Activated CD8-positive, alpha-beta memory T cell treated with anti-CD3 and anti-CD28 coated beads for 24 hours (primary cell): Measurements from ENCODE around the gene RNF167.

Source experiments
- DNase-seq: peaks from one replicate; pipeline ENCODE4 v3.0.0-alpha.2; 2020

RNF167 gene

DNA sequence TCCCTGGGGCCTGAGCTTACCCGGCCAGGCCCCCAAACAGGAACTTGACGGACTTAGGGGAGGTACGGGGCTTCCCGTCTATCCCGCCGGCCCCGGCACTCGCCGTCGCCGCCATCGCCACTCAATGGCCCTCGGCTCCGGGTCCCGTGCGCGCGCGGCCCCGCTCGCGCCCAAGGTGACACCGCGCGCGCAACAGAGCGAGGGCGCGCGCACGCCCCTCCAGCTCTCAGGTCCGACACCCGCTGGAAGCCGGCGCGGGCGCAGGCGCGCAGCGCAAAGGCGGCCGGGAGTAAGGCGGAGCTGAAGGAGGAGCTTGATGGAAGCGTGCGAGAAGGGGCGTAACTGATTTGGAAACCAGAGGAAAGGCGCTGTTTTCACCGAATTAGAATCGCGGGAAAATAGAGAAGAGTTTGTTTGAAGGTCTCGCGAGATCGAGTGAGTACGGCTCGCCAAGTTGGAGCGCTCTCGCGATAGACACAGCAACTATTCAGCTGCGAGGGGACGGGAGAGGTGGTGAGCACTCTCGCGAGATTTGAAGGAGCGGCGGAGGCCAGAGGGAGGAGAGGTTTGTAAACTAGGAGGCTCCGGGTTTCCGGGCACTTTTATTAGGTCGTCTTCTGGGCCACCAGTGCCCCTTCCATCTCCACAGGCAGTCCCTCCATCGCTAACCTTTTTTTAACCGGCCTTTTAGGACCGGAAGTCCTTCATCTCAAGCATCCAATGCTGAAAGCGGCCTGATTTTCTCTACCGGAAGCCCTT lies at the start of gene RNF167, which contains the start of gene SLC25A11:
Gene RNF167, plus strand, starts transcription at position 473 of the 759 bp plus-strand sequence. CDS start 642 bp downstream, outside the sequence.
Gene SLC25A11, minus strand, starts transcription at position 251 of the 759 bp plus-strand sequence. Its CDS starts 136 bp downstream, at position 115.
- DNase-seq, result peak; percentile 96

DNA sequence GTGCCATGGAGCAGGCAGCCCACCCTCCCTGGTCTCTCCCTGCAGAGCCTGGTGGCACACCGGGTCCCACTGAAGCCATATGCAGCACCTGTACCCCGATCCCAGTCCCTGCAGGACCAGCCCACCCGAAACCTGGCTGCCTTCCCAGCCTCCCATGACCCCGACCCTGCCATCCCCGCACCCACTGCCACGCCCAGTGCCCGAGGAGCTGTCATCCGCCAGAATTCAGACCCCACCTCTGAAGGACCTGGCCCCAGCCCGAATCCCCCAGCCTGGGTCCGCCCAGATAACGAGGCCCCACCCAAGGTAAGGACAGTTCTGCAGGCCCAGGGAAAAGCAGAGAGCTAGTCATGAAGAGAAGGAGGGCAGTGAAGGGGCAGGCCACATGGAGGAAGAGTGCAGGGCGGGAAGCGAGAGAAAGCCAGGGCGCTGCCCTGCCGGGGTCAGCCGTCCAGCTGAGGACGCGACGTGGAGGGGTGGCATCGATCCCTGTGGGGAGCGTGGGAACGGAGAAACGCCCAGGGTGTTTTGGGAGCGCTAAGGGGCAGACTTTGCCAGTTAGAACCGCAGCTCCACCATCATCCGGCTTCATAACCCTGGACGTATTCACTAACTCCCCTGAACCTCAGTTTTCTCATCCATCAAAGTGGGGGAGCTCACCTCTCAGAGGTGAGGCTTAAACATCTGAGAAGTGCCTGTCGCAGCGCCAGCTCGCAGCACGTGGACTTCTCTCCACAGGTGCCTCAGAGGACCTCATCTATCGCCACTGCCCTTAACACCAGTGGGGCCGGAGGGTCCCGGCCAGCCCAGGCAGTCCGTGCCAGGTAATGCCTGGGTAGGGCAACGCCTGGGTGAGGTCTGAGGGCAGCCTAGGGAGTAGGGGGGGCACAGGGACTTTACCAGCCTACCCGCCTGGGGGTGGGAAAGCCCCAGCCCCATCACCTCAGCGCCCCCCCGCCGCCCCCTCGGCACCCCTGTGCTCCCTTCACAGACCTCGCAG lies 48.4 kb upstream of the RNF167 start:
- no peak for DNase-seq

DNA sequence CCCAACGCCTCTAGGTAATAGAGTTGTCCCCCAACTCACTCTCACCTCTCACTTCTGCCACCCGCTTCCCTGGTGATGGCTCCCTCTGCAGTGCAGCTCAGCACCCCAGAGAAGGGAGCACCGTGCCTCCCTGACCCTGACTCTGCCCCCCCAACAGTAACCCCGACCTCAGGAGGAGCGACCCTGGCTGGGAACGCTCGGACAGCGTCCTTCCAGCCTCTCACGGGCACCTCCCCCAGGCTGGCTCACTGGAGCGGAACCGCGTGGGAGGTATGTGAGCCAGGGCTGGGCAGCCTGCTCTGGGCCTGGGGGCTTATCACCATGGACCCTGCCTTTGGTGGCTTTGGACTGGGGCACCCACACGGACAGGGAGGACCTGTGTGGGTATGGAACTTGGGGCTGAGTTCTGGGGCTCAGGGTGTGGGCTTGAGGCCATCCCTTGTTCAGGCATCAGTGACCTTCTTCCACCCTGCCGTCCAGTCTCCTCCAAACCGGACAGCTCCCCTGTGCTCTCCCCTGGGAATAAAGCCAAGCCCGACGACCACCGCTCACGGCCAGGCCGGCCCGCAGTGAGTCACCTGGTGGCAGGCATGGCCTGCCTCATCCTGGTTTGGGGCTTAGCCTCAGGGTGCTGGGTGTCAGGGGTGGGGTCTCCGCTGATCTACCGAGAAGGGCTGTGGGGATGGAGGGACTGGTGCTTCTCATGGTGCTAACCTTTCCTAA lies 47.4 kb upstream of the RNF167 start:
- DNase-seq, result no peak

DNA sequence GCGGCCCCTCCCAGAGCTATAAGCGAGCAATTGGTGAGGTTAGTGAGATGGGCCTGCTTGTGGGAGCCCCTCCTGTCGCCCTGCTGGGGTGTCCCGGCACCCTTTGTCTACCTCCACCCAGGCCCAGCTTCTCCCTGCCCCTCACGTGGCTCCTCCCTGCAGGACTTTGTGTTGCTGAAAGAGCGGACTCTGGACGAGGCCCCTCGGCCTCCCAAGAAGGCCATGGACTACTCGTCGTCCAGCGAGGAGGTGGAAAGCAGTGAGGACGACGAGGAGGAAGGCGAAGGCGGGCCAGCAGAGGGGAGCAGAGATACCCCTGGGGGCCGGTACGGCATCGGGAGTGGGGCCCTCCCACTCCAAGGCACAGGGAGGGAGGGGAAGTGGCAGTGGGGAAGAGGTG lies 46.8 kb upstream of the RNF167 start:
- DNase-seq, result no peak

DNA sequence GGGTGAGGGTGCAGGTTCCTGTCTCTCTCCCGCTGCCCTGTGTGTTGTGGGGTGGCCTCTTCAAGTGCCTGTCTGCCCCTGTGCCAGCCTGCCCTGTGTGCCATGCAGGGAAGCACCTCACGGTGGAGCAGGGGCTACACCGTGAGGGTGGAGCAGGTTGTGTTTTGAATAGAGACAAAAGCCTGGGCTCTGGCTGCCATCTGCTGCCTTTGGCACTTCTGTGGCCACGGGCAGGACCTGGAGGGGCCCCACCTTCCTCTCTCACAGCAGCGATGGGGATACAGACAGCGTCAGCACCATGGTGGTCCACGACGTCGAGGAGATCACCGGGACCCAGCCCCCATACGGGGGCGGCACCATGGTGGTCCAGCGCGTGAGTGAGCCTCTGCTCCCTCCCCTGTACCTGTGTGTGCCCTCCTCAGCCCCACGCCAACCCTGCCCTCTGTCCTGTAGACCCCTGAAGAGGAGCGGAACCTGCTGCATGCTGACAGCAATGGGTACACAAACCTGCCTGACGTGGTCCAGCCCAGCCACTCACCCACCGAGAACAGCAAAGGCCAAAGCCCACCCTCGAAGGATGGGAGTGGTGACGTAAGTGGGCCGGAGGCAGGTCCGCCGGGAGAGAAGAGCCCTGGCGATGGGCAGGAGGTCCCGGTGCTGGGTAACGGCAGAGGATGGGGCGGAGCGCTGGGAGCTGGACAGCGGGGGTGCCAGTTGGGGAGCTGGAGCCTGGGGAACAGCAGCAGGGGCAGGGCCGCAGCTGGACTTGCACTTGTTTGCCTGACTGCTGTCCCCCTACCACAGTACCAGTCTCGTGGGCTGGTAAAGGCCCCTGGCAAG lies 46.1 kb upstream of the RNF167 start:
- no peak for DNase-seq

DNA sequence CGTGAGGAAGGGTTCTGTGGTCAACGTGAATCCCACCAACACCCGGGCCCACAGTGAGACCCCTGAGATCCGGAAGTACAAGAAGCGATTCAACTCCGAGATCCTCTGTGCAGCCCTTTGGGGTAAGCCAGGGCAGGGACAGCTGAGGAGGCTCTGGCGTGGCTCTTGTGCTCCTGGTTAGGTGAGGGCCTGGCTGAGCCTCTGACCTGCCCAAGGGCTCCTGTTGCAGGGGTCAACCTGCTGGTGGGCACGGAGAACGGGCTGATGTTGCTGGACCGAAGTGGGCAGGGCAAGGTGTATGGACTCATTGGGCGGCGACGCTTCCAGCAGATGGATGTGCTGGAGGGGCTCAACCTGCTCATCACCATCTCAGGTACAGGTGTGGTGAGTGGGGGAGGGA lies 44.9 kb upstream of the RNF167 start:
- DNase-seq, result no peak

DNA sequence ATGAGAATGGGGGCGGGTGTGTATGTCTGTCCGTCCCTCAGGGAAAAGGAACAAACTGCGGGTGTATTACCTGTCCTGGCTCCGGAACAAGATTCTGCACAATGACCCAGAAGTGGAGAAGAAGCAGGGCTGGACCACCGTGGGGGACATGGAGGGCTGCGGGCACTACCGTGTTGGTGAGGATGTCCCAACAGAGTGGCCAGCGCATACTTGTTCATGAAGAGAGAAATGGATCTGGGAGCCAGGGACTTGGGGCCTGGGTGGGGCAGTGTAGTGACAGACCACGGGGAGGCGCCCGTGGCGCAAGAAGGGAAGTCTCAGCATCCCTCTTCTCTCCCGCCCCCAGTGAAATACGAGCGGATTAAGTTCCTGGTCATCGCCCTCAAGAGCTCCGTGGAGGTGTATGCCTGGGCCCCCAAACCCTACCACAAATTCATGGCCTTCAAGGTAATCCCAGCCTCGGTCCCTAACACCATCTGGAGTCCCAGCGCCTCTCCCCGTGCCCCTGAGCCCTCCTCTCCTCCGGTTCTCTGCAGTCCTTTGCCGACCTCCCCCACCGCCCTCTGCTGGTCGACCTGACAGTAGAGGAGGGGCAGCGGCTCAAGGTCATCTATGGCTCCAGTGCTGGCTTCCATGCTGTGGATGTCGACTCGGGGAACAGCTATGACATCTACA lies 44.3 kb upstream of the RNF167 start:
- no peak for DNase-seq

DNA sequence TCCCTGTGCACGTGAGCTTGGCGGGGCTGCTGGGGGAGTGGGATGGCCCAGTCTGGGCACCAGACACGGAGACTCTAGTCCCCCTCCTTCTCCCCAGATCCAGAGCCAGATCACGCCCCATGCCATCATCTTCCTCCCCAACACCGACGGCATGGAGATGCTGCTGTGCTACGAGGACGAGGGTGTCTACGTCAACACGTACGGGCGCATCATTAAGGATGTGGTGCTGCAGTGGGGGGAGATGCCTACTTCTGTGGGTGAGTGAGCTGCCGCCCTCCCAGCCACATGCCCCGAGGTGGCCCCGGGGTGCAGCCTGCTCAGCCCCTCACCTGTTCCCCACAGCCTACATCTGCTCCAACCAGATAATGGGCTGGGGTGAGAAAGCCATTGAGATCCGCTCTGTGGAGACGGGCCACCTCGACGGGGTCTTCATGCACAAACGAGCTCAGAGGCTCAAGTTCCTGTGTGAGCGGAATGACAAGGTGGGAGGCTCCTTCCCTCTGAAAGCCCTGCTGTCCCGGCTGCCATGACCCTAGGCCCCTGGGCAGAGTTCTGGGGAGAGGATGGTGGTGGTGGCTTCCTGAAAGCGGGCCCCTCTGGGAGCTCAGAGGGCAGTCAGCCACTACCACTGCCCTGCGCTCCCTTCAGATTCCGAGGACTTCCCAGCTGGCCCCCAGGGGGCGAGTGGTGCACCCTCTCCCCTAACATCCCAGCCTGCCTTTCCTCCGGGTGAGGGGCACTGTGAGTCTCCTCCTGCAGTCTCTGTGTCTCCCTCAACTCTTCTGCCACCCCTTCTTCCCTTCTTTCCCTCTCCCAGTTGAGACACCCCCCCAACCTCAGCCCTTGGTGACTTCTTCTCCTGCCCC lies 43.5 kb upstream of the RNF167 start:
- no peak for DNase-seq

DNA sequence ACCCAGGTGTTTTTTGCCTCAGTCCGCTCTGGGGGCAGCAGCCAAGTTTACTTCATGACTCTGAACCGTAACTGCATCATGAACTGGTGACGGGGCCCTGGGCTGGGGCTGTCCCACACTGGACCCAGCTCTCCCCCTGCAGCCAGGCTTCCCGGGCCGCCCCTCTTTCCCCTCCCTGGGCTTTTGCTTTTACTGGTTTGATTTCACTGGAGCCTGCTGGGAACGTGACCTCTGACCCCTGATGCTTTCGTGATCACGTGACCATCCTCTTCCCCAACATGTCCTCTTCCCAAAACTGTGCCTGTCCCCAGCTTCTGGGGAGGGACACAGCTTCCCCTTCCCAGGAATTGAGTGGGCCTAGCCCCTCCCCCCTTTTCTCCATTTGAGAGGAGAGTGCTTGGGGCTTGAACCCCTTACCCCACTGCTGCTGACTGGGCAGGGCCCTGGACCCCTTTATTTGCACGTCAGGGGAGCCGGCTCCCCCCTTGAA lies 42.8 kb upstream of the RNF167 start:
- no peak for DNase-seq

DNA sequence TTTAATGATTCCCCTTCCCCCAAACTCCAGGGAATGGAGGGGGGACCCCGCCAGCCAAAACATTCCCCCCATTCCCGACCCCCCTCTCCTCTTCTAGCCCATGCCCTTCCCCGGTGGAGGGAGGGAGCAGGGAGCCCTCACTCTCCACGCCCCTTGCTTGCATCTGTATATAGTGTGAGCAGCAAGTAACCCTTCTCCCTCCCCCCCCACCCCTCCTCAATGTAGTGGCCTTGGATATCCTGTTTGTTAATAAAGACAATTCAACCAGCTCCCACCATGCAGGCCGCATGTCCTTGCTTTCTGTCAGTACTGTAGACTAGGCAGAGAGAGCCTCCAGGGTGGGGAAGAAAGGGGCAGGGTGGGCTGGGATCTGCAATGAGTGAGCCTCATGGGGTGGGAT lies 42.3 kb upstream of the RNF167 start:
- DNase-seq, result no peak

DNA sequence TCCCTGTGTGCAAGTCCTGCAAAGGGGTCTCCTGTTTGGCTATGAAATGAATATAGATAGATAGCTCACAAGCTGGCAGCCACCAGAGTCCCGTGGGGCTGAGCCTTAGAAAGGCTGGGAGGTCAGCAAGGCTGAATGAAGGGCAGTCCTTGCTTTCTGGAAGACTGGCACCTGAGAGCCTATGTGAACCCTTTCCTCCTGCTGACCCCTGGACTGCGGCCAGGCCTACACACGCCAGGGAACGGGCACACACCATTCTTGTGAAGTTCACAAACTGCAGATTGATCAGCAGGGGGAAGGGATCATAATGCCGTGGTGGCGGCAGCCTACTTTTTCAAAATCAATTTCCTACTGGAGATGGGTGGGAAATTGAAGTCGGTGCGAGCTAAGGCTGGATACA lies 41.7 kb upstream of the RNF167 start:
- DNase-seq, result no peak

DNA sequence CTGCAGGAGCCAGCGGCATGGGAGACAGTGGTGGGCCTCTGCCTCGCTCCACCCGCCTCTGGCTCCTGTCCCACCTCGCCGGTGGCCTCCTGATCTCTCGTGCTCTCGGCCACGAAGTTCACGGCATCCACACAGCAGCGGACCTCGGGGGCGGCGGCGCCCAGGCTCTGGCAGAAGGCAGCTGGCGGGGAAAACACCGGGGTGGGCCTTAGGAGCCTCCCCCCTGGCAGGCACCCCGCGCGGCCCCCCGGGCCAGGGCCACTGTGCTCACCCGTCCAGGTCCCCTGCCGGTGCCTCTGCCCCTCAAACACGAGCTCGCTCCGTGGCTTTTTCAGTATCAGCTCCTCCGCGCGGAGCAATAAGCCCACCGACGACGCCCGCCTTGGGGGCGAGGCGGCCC lies 41.1 kb upstream of the RNF167 start:
- no peak for DNase-seq

DNA sequence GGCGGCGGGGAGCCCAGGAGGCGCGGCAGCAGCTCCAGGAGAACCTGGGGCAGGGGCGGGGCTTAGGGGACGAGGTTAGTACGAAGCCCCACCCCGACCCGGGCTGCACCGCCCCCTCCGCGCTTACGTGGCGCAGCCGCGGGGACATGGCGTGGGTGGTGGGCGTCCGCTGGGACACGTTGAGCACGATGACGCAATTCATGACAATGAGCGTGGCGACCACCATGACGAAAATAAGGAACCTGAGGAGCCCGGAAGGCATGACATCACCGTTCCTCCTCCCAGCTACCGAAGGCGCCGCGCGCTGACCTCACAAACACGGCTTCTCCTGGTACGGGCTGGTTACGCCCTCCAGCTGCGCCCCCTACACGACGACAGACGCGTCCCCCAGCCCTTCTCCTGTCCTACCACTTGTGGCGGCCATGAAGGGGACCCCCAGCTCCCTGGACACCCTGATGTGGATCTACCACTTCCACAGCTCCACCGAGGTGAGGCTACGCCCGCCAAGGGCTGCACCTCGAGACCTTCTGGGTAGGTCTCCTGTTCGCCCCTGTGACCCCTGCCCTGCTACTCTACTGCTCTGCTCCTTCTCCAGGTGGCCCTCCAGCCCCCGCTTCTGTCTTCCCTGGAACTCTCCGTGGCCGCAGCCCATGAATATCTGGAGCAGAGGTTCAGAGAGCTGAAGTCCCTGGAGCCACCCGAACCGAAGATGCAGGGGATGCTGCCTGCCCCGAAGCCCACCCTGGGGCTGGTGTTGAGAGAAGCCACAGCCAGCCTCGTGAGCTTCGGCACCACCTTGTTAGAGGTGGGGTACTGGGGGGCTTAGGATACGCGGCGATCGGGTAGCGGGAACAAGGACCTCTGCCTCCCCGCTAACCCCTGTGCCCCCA lies 40.5 kb upstream of the RNF167 start, which contains the start of gene C17orf107:
Gene C17orf107, plus strand, starts transcription at position 196 of the 890 bp plus-strand sequence. Its CDS starts 227 bp downstream, at position 423.
- DNase-seq, result peak; percentile 99

DNA sequence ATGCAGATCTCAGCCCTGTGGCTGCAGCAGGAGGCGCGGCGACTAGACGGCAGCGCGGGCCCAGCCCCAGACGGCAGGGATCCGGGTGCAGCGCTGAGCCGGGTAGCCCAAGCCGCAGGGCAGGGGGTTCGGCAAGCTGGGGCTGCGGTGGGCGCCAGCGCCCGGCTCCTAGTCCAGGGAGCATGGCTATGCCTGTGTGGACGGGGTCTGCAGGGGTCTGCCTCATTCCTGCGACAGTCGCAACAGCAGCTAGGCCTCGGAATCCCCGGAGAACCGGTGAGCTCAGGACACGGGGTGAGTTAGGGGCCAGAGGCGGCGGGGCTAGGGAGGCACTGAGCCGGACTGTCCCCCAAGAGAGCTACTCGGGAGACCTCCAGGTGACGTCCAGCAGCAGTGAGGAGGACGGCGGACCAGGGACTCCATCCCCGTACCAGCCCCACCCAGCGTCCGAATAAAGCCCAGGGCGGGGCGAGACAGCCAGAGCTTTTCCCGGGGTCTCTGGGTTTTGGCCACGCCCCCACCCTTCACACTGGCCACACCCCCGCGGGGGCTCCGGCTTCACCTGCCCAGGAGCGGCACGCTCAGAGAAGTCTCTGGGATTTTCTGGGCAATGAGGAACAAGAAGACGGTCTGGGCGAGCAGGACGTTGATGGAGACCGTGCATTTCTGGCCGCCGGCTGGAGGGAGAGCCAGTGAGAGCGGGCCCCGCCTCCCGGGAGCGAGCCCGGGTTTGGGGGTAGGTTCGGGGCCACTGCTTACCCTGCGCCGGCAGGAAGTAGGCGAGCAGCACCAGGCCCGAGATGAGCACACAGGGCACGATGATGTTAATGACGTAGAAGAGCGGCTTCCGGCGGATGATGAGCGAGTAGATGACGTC lies 39.6 kb upstream of the RNF167 start:
- DNase-seq, result peak; percentile 75

DNA sequence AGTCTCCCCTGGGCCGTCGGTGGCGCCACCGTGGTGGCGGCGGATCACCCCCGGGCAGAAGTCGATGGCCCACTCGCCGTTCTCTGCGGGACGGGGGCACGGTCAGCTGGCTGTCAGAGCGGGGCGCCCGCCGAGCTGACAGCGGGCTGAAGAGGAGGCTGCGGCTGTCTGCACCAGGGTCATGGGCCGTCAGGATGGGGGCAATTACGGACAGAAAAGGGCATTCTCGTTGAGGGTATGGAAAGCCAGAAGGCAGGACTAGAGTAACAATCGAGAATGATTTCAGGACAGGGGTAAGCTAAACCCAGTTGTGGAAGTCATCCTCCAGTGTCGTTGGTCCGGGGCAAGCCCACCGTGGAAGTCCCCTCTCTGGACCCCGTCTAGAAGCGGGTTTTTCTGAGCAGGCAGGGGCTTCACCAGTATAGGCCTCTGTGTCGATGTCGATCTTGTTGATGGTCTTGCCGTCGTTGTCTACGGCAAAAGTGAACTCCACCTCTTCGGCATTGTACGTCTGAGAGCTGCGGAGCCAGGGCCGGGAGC lies 38.9 kb upstream of the RNF167 start:
- DNase-seq, result peak; percentile 66

DNA sequence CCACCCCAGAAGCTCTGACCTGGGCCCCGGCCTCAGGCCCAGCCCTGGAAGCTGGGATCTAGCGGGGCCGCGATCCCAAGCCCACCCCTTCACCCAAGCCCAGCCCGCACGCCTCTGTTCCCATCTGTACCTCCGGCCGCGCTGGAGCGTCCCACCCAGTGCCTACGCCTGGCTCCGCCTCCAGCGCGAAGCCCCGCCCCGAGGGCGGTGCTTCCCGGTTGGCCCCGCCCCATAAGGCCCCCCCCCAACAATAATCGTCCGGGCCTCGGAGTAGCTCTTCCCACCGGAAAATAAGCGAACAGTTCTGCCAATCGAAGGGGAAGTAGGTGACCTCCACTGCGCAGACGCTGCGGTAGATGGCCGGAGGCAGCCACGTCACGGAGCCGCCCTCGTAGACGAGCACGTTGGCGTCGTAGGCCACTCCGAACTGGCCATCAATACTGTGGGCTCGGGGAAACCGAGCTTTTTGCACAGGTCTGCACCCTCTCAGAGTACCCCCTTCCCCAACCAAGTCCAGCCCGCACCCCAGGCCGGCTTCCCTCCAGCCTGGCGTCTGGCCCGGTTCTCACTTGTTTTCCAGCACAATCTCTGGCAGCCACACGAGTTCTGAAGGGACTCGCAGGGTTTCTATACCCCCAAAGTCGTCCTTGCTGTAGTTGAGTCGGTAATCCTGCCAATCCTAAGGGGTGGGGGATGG lies 38.3 kb upstream of the RNF167 start:
- DNase-seq, result peak; percentile 66

DNA sequence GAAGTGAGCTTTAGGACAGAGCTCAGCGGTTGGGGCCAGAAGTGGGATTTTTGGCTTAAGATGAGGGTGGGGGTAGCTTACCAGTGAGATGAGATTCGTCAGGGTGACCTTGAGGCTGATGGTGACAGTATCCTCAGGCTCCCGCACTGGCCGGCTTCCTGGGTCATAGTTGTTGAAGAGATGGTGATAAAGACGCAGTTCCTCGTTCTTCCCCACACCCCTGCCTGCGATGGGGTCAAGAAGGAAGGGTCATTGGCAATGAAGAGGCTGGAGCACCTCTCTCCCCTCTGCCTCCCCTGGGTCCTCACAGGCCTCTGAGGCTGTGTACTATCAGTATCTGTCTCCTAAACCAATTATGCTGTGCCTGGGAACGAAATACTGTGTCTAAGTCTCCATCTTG lies 37.5 kb upstream of the RNF167 start:
- DNase-seq, result no peak
